ENCODE measurements around the gene KCNV2.

Gene KCNV2

GRCh38 chr9:2771087-2771486, 53.8 kb downstream of the KCNV2 start:
- H3K4me1 ChIP-seq = no peaks in the 10 kb centered on the region
- H3K4me3 ChIP-seq = no peak overlapping the region
- no peak overlapping the region for H3K27ac ChIP-seq
- H3K9me3 ChIP-seq = peaks cover 0 to 30% (median 0%) of the 10 kb centered on the region in 3 donors
- no peak for TF ChIP-seq CTCF (IDR thresholded peaks at IDR 0.05)
- peaks cover 45 to 70% (median 55%) of the 10 kb centered on the region in 3 donors for H3K36me3 ChIP-seq
- no peaks in the 10 kb centered on the region for H3K27me3 ChIP-seq
- DNase-seq = no peak
- intact Hi-C loops (cut with DNase I; ENCODE audit: low total_unique reads) = no loop called here

- H3K4me3 ChIP-seq = no peak overlapping the region
- no peak overlapping the region for H3K27ac ChIP-seq
- no peak for DNase-seq
- no peak for TF ChIP-seq CTCF (IDR thresholded peaks at IDR 0.05)
- peaks cover 47 to 75% (median 61%) of the 10 kb centered on the region in 3 donors for H3K36me3 ChIP-seq
- H3K27me3 ChIP-seq = no peaks in the 10 kb centered on the region
- no peaks in the 10 kb centered on the region for H3K4me1 ChIP-seq
- H3K9me3 ChIP-seq = peaks cover 0 to 32% (median 0%) of the 10 kb centered on the region in 3 donors
- intact Hi-C loops (cut with DNase I; ENCODE audit: low total_unique reads) = no loop called here
Measured at GRCh38 chr9:2771661-2772060, 54.4 kb downstream of the KCNV2 start.

GRCh38 chr9:2777454-2777853, 60.1 kb downstream of the KCNV2 start:
- DNase-seq = no peak
- Histone ChIP-seq H3K9me3 (peaks cover 0 to 39% (median 0%) of the 10 kb centered on the region in 3 donors), H3K27ac (no peak overlapping the region), H3K36me3 (peaks cover 56 to 71% (median 61%) of the 10 kb centered on the region in 3 donors), H3K27me3 (no peaks in the 10 kb centered on the region), H3K4me1 (no peaks in the 10 kb centered on the region), H3K4me3 (no peak overlapping the region)
- intact Hi-C loops (cut with DNase I; ENCODE audit: low total_unique reads) = no loop called here
- no peak for TF ChIP-seq CTCF (IDR thresholded peaks at IDR 0.05)

- Histone ChIP-seq H3K27me3 (no peaks in the 10 kb centered on the region), H3K4me3 (no peak overlapping the region), H3K9me3 (peaks cover 0 to 29% (median 0%) of the 10 kb centered on the region in 3 donors), H3K4me1 (no peaks in the 10 kb centered on the region), H3K36me3 (peaks cover 44 to 58% (median 53%) of the 10 kb centered on the region in 3 donors), H3K27ac (no peak overlapping the region)
- intact Hi-C loops (cut with DNase I; ENCODE audit: low total_unique reads) = no loop called here
- DNase-seq = no peak
- no peak for TF ChIP-seq CTCF (IDR thresholded peaks at IDR 0.05)
Measured at GRCh38 chr9:2778816-2779215, 61.5 kb downstream of the KCNV2 start.
